A549 (cell line): ENCODE data around the gene AMPH.
A peak's percentile ranks its signal among the peaks of the same experiment; 100 is the strongest.

Experiments
- MAFK ChIP-seq: fragments of 450-650 bp; IDR thresholded peaks from 2 replicates; pipeline ENCODE4 v1.6.1; 2014; ENCODE audit not compliant: partially characterized antibody
- NFE2L2 ChIP-seq: fragments of 150-350 bp; conservative IDR thresholded peaks from 2 replicates; pipeline ENCODE4 v1.6.1; 2014; ENCODE audit warnings: low read length
- RNF2 ChIP-seq: fragments of 200-600 bp; sonication (generic); IDR thresholded peaks from 2 replicates; pipeline ENCODE4 v1.6.1; 2016; ENCODE audit warnings: low read depth, mild to moderate bottlenecking, antibody characterized with exemption, moderate library complexity, borderline replicate concordance
- SMC3 ChIP-seq: fragments of >200 bp; sonication (Bioruptor Twin); formaldehyde crosslinking; IDR thresholded peaks from 3 replicates; pipeline ENCODE4 v1.6.1; 2018; ENCODE audit warnings: inconsistent platforms
- SREBF2 ChIP-seq: fragments of 450-650 bp; IDR thresholded peaks from 2 replicates; pipeline ENCODE4 v1.6.1; 2014; ENCODE audit warnings: mild to moderate bottlenecking, moderate library complexity
- TF ChIP-seq, protein P1 (sequence below): fragments of >200 bp; sonication (Bioruptor Twin); formaldehyde crosslinking; IDR thresholded peaks from 3 replicates; pipeline ENCODE4 v1.5.1; 2016
- TF ChIP-seq, protein P2 (sequence below): IDR thresholded peaks from 2 replicates; pipeline ENCODE4 v1.6.1; 2012
- TF ChIP-seq, protein P3 (sequence below): IDR thresholded peaks from 2 replicates; pipeline ENCODE4 v1.6.1; 2012
- TF ChIP-seq, protein P4 (sequence below): fragments of 200-600 bp; sonication (generic); IDR thresholded peaks from 2 replicates; pipeline ENCODE4 v1.6.1; 2016; ENCODE audit warnings: antibody characterized with exemption, mild to moderate bottlenecking, moderate library complexity

DNA sequence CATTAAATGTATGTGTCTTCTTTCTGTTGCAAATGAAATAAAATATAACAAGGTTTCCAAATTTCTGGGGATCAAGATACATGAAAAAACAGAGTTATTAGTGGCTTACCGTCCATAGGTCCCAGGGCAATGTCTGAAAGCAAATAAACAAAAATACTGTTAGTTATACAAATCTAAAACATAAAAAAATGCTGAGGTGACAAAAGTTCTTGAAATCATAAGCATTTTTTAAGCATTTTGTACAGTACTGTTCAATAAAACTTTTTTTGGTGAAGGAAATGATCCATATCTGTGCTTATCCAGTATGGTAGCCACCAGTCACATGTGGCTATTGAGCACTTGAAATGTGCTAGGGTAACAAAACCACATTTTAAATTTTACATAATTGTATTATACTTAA is 199.1 kb downstream of the AMPH start:
- no peak for TF ChIP-seq RNF2
- TF ChIP-seq, protein P1, sequence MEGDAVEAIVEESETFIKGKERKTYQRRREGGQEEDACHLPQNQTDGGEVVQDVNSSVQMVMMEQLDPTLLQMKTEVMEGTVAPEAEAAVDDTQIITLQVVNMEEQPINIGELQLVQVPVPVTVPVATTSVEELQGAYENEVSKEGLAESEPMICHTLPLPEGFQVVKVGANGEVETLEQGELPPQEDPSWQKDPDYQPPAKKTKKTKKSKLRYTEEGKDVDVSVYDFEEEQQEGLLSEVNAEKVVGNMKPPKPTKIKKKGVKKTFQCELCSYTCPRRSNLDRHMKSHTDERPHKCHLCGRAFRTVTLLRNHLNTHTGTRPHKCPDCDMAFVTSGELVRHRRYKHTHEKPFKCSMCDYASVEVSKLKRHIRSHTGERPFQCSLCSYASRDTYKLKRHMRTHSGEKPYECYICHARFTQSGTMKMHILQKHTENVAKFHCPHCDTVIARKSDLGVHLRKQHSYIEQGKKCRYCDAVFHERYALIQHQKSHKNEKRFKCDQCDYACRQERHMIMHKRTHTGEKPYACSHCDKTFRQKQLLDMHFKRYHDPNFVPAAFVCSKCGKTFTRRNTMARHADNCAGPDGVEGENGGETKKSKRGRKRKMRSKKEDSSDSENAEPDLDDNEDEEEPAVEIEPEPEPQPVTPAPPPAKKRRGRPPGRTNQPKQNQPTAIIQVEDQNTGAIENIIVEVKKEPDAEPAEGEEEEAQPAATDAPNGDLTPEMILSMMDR = no peak
- TF ChIP-seq SREBF2 = no peak
- TF ChIP-seq NFE2L2 = no peak
- TF ChIP-seq SMC3 = no peak
- TF ChIP-seq, protein P2, sequence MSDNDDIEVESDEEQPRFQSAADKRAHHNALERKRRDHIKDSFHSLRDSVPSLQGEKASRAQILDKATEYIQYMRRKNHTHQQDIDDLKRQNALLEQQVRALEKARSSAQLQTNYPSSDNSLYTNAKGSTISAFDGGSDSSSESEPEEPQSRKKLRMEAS = no peak
- TF ChIP-seq, protein P3, sequence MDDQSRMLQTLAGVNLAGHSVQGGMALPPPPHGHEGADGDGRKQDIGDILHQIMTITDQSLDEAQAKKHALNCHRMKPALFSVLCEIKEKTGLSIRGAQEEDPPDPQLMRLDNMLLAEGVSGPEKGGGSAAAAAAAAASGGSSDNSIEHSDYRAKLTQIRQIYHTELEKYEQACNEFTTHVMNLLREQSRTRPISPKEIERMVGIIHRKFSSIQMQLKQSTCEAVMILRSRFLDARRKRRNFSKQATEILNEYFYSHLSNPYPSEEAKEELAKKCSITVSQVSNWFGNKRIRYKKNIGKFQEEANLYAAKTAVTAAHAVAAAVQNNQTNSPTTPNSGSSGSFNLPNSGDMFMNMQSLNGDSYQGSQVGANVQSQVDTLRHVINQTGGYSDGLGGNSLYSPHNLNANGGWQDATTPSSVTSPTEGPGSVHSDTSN = no peak
- peak; percentile 94 for TF ChIP-seq MAFK
- TF ChIP-seq, protein P4, sequence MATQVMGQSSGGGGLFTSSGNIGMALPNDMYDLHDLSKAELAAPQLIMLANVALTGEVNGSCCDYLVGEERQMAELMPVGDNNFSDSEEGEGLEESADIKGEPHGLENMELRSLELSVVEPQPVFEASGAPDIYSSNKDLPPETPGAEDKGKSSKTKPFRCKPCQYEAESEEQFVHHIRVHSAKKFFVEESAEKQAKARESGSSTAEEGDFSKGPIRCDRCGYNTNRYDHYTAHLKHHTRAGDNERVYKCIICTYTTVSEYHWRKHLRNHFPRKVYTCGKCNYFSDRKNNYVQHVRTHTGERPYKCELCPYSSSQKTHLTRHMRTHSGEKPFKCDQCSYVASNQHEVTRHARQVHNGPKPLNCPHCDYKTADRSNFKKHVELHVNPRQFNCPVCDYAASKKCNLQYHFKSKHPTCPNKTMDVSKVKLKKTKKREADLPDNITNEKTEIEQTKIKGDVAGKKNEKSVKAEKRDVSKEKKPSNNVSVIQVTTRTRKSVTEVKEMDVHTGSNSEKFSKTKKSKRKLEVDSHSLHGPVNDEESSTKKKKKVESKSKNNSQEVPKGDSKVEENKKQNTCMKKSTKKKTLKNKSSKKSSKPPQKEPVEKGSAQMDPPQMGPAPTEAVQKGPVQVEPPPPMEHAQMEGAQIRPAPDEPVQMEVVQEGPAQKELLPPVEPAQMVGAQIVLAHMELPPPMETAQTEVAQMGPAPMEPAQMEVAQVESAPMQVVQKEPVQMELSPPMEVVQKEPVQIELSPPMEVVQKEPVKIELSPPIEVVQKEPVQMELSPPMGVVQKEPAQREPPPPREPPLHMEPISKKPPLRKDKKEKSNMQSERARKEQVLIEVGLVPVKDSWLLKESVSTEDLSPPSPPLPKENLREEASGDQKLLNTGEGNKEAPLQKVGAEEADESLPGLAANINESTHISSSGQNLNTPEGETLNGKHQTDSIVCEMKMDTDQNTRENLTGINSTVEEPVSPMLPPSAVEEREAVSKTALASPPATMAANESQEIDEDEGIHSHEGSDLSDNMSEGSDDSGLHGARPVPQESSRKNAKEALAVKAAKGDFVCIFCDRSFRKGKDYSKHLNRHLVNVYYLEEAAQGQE = no peak
